GM12891 (cell line): Measurements from ENCODE around the gene PROM1.

Experiments used
- POLR2A ChIP-seq: IDR thresholded peaks from 2 replicates; pipeline ENCODE4 v1.6.1; 2011; ENCODE audit warnings: low read depth, low read length, control low read depth
- POLR2AphosphoS5 ChIP-seq: IDR thresholded peaks from 2 replicates; pipeline ENCODE4 v1.6.1; 2011; ENCODE audit warnings: low read depth, low read length, control low read depth
- TAF1 ChIP-seq: IDR thresholded peaks from 2 replicates; pipeline ENCODE4 v1.6.1; 2011; ENCODE audit warnings: low read depth, low read length, control low read depth

- TF ChIP-seq TAF1 (no peak), POLR2A (no peak), POLR2AphosphoS5 (no peak)
These were observed 78.1 kb downstream of the PROM1 start for GRCh38 chr4:16005676-16006075.
